ENCODE results near the gene PLPPR5. TPM values are rescaled to one million over a fixed set of nuclear protein-coding genes. Genes with fewer than 3 reads are reported as not detected.

PLPPR5 gene
- total and polyA plus RNA-seq, 2 of the 8 experiments (the other 6 are each of a cell fraction or from before 2014, with no cell fraction given), result 1.9 to 5.6 TPM

GRCh38 chr1:99004861-99005442 lies at the start of gene PLPPR5 (continued):
- TF ChIP-seq CTCF (IDR thresholded peaks at IDR 0.05; ENCODE audit: control extremely low read depth in 1 of 3, insufficient read depth in 1 of 3, low read depth in 1 of 3, low read length in 3 of 3) (peak; percentile 5 to 22 (median 9); a peak in 3 of 4 replicates), SIRT6 (IDR thresholded peaks at IDR 0.05; ENCODE audit: low read length) (no peak), BRCA1 (IDR thresholded peaks at IDR 0.05; ENCODE audit: low read depth, low read length) (no peak), CBX5 (IDR thresholded peaks at IDR 0.05; ENCODE audit: low read depth, low read length) (no peak), TEAD4 (IDR thresholded peaks at IDR 0.05; ENCODE audit: low read depth, low read length) (no peak), PHF8 (conservative IDR thresholded peaks at IDR 0.05; ENCODE audit: low read depth, low read length) (no peak), EGR1 (IDR thresholded peaks at IDR 0.05; ENCODE audit: borderline replicate concordance, low read depth, low read length) (peak; percentile 98), TAF1 (IDR thresholded peaks at IDR 0.05; ENCODE audit: low read depth, low read length) (0 out of 2 replicates have a peak, but pooled peaks have one; percentile 7)
